SU-DHL-6 (cell line): ENCODE measurements around the gene ST6GALNAC2.

ENCODE experiments used
- H2AFZ ChIP-seq: fragments of 200-600 bp; sonication (generic); 2 replicates; pipeline ENCODE4 v1.6.1; 2014; ENCODE audit warnings: low read depth, mild to moderate bottlenecking, moderate library complexity, mixed read lengths, antibody characterized with exemption, low read length; ENCODE audit not compliant: severe bottlenecking
- H3F3A ChIP-seq: fragments of 200-600 bp; shearing (Covaris generic); 2 replicates; pipeline ENCODE4 v1.6.0; 2016; ENCODE audit warnings: antibody characterized with exemption, mild to moderate bottlenecking; ENCODE audit not compliant: insufficient read depth
- H3K27ac ChIP-seq: fragments of 200-600 bp; sonication (generic); 2 replicates; pipeline ENCODE4 v1.5.1; 2016; ENCODE audit warnings: low read depth, mild to moderate bottlenecking, low read length, moderate library complexity, mixed read lengths
- H3K27me3 ChIP-seq: fragments of 200-600 bp; sonication (generic), shearing (Covaris generic); 2 replicates; pipeline ENCODE4 v1.6.0; 2014; ENCODE audit warnings: mild to moderate bottlenecking, low read length
- H3K36me3 ChIP-seq: fragments of 200-600 bp; sonication (generic); 2 replicates; pipeline ENCODE4 v1.6.1; 2014; ENCODE audit warnings: mild to moderate bottlenecking, low read length, mixed read lengths
- H3K4me2 ChIP-seq: fragments of 300-600, 200-600 bp; shearing (Covaris generic), sonication (generic); 2 replicates; pipeline ENCODE4 v1.6.0; 2014; ENCODE audit warnings: low read length, low read depth, mild to moderate bottlenecking; ENCODE audit not compliant: poor library complexity, severe bottlenecking
- H3K4me3 ChIP-seq: fragments of 200-600 bp; sonication (generic); 2 replicates; pipeline ENCODE4 v1.5.1; 2014; ENCODE audit warnings: antibody characterized with exemption, low read length, mild to moderate bottlenecking, mixed read lengths; ENCODE audit not compliant: insufficient read depth, poor library complexity, severe bottlenecking
- H3K79me2 ChIP-seq: fragments of 200-600 bp; sonication (generic); 2 replicates; pipeline ENCODE4 v1.6.1; 2014; ENCODE audit warnings: mild to moderate bottlenecking, low read length, moderate library complexity; ENCODE audit not compliant: insufficient read depth
- H3K9ac ChIP-seq: fragments of 200-600 bp; sonication (generic); 2 replicates; pipeline ENCODE4 v1.7.0; 2014; ENCODE audit warnings: mild to moderate bottlenecking, low read length
- H3K9me2 ChIP-seq: fragments of 200-600 bp; sonication (generic); replicated peaks from 2 replicates; pipeline ENCODE4 v1.6.1; 2014; ENCODE audit warnings: low read length; ENCODE audit not compliant: insufficient read depth
- H3K9me3 ChIP-seq: fragments of 200-600 bp; sonication (generic); 2 replicates; pipeline ENCODE4 v1.6.1; 2014; ENCODE audit warnings: low read length, mixed read lengths; ENCODE audit not compliant: insufficient read depth
- H4K20me1 ChIP-seq: fragments of 200-600 bp; sonication (generic); 2 replicates; pipeline ENCODE4 v1.6.1; 2014; ENCODE audit warnings: low read depth, mild to moderate bottlenecking, antibody characterized with exemption, low read length, moderate library complexity, mixed read lengths
- CTCF ChIP-seq: fragments of 200-600 bp; sonication (generic); IDR thresholded peaks from one replicate; pipeline ENCODE4 v1.5.1; 2017; ENCODE audit warnings: antibody characterized with exemption, mild to moderate bottlenecking, low read length, moderate library complexity; ENCODE audit not compliant: insufficient read depth, poor library complexity, severe bottlenecking
- EZH2phosphoT487 ChIP-seq: fragments of 200-600 bp; sonication (generic), shearing (Covaris generic); conservative IDR thresholded peaks from 2 replicates; pipeline ENCODE4 v1.6.1; 2018; ENCODE audit warnings: mild to moderate bottlenecking, antibody characterized with exemption, low read length, moderate library complexity, mixed read lengths

ST6GALNAC2 gene

GRCh38 chr17:76546556-76547182 is 39.0 kb downstream of the ST6GALNAC2 start:
- Histone ChIP-seq H3K27me3 (no peaks in the 10 kb centered on the region), H3K4me2 (no peak overlapping the region), H3K36me3 (no peaks in the 10 kb centered on the region), H3K4me3 (no peak overlapping the region), H3K9ac (no peak overlapping the region), H4K20me1 (no peaks in the 10 kb centered on the region), H3F3A (no peaks in the 10 kb centered on the region), H3K9me2 (no peaks in the 10 kb centered on the region), H3K9me3 (no peaks in the 10 kb centered on the region), H3K27ac (no peak overlapping the region), H2AFZ (no peak overlapping the region), H3K79me2 (no peaks in the 10 kb centered on the region)
- TF ChIP-seq EZH2phosphoT487 (no peak), CTCF (no peak)

GRCh38 chr17:76545918-76546555 is 39.6 kb downstream of the ST6GALNAC2 start:
- no peak for TF ChIP-seq CTCF
- TF ChIP-seq EZH2phosphoT487 = no peak
- Histone ChIP-seq H3K27ac (no peak overlapping the region), H3K27me3 (no peaks in the 10 kb centered on the region), H3F3A (no peaks in the 10 kb centered on the region), H3K36me3 (no peaks in the 10 kb centered on the region), H3K9me2 (no peaks in the 10 kb centered on the region), H2AFZ (no peak overlapping the region), H3K4me2 (no peak overlapping the region), H3K4me3 (no peak overlapping the region), H4K20me1 (no peaks in the 10 kb centered on the region), H3K9me3 (no peaks in the 10 kb centered on the region), H3K79me2 (no peaks in the 10 kb centered on the region), H3K9ac (no peak overlapping the region)

GRCh38 chr17:76544546-76545365 is 40.9 kb downstream of the ST6GALNAC2 start:
- H3K27ac ChIP-seq = no peak overlapping the region
- no peaks in the 10 kb centered on the region for H3K27me3 ChIP-seq
- no peak overlapping the region for H2AFZ ChIP-seq
- TF ChIP-seq CTCF = no peak
- no peak for TF ChIP-seq EZH2phosphoT487
- no peak overlapping the region for H3K9ac ChIP-seq
- no peaks in the 10 kb centered on the region for H3K9me3 ChIP-seq
- no peaks in the 10 kb centered on the region for H4K20me1 ChIP-seq
- no peak overlapping the region for H3K4me3 ChIP-seq
- H3K36me3 ChIP-seq = no peaks in the 10 kb centered on the region
- no peaks in the 10 kb centered on the region for H3F3A ChIP-seq
- H3K79me2 ChIP-seq = no peaks in the 10 kb centered on the region
- H3K4me2 ChIP-seq = no peak overlapping the region
- H3K9me2 ChIP-seq = no peaks in the 10 kb centered on the region
